Left renal cortex interstitium (tissue), 4 donors: ENCODE data around the gene ARHGAP18. TPM values are rescaled to one million over a fixed set of nuclear protein-coding genes. Genes with fewer than 3 reads are reported as not detected.

Experiments used
- DNase-seq, 4 donors: peaks; one replicate each; pipeline ENCODE4 v3.0.0-alpha.2; 2013; ENCODE audit warnings: low read depth in 4 of 4, low spot score in 2 of 4, missing footprints in 1 of 4
- polyA plus RNA-seq, 4 donors: library from polyadenylated mRNA; unstranded; fragments of 120-200 nt; gene quantifications; one replicate each; pipeline ENCODE4 v1.2.1, GENCODE V29; 2013; ENCODE audit not compliant: insufficient read length in 4 of 4

The ARHGAP18 gene
- polyA plus RNA-seq, 4 donors: 29.6 to 40.0 (median 36.0) TPM

DNA sequence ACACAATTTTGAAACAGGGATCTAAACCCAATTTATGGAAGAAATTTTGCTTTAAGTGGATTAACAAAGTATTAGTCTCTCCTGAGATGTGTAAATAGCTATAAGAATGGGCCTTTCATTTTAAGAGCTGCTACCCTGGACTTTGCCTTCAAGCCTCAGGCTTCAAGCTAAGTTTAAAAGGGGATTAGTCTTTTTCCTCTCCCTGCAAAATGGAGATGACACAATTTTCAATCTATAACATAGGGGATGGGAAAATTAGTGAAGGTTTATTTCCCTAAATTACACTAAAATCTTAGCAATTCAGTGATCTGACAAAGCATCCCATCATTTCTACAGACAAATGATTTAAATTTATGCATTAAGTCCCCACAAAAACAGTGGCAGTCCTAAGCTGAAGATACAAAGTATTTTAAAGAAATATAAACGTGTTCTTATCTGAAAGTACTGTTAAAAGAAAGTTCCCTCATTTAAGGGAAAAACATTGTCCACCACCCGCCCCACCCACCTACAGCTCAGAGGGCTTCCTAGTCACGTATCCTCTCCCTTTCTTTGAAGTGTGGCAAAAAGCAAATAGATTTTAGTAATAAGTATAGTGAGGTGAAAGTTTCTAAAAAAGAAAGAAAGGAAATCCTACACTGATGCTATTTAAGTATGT, 14.5 kb downstream of the ARHGAP18 start:
- DNase-seq: no peak

DNA sequence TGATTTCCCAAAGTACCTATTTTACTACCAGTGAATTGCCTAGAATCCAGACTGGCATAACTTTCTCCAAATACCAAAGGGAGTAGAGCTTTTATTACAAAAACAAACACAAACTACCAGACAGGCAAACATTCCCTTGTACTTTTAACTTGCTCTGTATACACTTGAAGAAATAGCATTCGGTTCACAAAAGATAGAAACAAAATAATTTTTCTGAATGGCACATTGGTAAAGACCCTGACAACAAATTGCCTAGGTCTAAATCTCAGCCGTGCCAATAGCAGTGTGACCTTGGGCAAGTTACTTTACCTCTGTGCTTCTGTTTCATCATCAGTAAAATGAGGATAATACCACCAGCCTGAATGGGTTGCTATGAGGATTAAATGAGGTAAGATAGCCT, 15.9 kb downstream of the ARHGAP18 start:
- DNase-seq: no peak

- DNase-seq: no peak
Measured at GRCh38 chr6:129692467-129692866, 17.5 kb downstream of the ARHGAP18 start.

GRCh38 chr6:129691709-129692108, 18.3 kb downstream of the ARHGAP18 start:
- DNase-seq: no peak

DNA sequence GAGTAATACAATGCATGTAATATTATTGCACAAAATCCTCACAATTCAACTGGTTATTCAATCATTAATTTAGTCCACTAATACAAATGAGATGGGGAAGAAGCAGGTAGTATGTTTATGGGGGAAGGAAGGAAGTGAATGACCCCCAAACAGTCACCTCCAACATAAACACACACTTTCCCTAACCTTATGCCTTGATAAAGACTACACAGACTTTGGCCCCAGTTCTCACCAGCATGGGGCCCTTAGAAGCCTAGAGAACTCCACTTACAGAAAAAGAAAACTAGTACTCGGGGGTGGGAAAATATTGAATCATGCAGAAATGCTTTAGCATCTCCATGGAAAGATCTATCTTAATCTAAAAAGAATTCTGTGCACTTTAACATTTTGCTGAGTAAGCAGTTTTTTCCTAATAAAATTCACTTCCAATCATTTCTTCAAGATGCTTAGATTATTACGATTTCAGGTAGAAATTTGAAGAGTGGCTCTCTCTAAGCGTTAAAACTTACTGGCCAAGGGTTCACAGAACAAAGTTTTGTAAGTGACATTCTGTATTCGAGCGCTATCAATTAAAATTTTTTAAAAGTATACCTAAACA, 18.8 kb downstream of the ARHGAP18 start:
- no peak for DNase-seq

DNA sequence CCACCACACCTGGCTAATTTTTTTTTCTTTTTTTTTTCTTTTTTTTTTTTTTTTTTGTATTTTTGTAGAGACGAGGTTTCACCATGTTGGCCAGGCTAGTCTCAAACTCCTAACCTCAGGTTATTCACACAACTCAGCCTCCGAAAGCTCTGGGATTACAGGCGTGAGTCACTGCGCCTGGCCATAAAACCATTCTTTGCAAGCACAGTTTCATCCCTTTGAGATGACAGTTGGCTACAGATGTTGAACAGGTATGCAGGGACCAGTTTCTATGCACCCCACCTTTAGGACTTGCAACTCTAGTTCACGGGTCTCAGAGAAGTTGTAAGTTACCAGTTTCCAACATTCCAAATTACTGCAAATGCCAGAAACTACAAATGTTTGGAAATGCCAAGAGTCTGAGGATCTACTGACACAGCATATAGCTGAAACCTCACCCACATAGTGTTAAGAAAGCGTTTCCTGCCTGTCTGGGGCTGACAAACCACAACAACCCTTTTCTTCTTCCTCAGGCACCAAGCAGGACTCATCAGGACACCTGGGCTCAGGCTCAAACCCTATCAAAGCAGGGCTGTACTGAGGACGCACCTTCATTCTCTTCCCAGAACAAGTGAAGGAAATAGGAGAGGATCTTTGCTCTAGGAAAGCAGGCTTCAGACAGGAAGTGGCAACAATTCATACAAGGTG, 22.9 kb downstream of the ARHGAP18 start:
- DNase-seq: no peak

- DNase-seq: no peak
Measured at GRCh38 chr6:129685662-129686031, 24.3 kb downstream of the ARHGAP18 start.

DNA sequence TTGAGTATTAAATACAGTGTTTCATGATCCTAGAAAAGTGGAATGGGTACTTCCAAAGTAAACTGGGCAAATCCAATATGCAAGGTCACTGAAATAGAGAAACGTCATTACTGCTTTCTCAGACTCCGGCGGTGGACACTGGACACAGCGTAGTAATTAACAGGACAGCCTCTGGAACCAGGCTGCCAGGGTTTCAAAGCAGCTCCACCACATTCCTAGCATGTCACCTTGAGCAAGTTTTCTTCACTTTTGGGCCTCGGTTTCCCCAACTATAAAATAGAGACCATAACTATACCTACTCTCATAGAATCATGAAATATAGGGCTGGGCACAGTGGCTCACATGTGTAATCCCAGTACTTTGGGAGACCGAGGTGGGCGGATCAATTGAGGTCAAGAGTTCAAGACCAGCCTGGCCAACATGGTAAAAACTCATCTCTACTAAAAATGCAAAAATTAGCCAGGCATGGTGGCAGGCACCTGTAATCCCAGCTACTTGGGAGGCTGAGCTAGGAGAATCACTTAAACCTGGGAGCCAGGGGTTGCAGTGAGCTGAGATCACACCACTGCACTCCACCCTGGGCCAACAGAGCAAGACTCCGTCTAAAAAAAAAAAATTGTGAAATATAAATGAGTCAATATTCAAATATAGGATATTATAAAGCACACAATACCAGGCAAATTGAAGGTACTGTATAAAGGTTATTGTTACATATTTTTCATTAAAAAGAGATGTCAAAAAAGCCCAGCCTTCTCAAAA, 24.9 kb downstream of the ARHGAP18 start:
- DNase-seq: no peak

GRCh38 chr6:129684323-129684884, 25.6 kb downstream of the ARHGAP18 start:
- DNase-seq: no peak

DNA sequence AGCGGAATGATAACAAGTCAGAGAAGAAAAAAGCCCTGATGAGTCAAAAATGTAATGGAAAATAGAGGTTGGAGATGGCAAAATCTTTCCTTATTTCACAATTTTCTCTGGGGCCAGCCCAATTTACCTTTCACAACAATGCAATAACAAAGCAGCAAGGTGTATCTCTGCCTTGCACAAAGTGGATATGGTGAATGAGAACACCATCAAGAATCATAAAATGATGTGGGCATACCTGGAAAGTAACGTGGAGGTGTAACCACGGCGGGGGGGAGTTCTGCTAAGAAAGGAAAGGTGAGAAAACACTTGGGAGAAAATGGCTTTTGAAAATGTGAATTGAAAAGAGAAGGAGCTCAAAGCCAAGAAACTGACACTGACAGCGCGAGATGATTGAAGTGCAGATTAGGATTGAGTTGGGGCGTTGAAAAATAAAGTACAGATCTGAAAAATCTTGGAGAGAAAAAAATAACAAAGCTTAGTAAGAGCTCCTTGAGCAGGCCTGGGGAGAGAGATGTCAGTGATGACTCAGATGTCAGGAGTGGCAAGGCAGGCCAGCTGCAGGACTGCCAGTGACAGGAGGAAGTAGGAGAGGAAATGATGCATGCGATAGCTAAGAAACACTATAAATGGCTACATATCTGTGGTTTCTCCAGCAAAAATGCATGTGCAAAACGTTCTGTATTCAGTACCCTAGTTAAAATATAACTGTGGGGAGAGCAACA, 26.2 kb downstream of the ARHGAP18 start:
- no peak for DNase-seq

DNA sequence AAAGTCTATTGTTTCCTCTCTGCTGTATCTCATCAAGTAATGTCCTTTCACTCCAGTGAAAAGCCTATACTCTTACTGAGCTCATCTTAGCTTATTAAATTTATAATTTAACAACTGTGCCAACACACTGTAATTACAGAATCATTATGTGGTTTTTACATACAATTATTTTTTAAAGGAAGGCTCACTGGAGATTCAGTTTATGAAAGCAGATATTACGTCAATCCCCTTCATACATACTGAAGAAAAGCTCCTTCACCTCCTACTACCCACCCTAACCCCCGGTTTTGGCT, 28.1 kb downstream of the ARHGAP18 start:
- no peak for DNase-seq

DNA sequence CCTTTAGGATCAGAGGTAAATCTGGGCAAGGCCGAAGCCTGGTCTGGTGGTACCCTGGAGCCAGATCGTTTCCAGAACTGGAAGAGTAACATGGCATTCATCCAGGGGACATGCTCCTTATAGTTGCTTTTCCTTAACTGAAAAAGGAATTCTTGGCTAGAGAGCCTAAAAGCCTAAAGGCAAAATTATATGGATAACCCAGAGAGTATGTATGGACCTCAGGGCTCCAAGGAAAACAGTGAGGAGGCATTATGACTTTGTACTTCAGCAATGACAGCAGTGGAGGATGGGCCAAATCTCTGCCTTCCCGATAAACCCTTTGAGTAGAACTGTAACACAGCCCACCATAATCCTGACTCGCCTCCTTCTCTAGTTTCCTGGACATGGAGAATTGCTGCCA, 29.3 kb downstream of the ARHGAP18 start:
- no peak for DNase-seq

DNA sequence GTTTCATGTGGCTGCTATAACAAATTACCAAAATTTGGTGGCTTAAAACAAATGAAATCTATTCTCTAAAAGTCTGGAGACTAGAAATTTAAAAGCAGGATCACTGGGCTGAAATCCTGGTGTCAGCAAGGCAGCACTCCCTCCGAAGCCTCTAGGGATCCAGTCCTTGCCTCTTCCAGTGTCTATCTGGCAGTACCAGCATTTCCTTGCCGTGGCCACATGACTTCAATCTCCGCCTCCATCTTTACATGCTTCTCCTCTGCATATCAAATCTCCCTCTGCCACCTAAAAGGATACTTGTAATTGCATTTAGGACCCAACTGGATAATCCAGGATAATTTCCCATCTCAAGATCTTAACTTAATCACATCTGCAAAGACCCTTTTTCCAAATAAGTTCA, 30.2 kb downstream of the ARHGAP18 start:
- no peak for DNase-seq

DNA sequence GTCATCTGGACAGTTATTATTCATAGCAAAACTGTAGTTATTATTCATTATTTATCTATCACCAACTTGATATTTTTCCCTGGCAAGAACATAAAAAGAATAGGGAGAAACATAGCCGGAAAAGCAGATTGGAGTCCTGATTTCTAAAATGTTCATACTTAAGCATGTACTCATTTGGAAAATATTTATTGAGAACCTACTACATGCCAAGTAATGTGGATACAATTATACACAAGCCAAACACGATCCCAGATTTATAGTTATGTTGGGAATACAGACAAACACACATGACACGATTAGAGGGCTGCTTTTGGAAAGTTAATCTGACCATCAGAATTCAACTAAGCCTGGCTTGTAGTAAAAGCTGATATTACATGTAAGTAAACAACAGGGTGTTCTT, 30.7 kb downstream of the ARHGAP18 start:
- no peak for DNase-seq

DNA sequence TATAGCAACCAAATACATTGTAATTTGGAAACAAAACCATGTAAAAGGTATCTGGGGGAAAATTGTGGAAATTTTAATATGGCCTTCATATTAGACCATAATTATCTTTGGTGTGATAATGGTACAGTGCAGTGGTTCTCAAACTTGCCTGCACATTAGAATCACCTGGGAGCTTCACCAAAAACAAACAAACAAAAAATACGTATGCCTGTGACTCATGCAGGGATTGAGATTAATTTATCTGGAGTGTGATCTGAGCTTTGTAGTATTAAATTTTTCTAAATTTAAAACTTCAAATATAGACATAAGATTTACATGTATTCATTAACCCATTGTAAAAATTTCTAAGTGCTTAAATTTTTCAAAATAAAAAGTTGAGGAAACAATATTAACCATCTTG, 31.5 kb downstream of the ARHGAP18 start:
- no peak for DNase-seq

GRCh38 chr6:129677620-129678325, 32.2 kb downstream of the ARHGAP18 start:
- DNase-seq: no peak

DNA sequence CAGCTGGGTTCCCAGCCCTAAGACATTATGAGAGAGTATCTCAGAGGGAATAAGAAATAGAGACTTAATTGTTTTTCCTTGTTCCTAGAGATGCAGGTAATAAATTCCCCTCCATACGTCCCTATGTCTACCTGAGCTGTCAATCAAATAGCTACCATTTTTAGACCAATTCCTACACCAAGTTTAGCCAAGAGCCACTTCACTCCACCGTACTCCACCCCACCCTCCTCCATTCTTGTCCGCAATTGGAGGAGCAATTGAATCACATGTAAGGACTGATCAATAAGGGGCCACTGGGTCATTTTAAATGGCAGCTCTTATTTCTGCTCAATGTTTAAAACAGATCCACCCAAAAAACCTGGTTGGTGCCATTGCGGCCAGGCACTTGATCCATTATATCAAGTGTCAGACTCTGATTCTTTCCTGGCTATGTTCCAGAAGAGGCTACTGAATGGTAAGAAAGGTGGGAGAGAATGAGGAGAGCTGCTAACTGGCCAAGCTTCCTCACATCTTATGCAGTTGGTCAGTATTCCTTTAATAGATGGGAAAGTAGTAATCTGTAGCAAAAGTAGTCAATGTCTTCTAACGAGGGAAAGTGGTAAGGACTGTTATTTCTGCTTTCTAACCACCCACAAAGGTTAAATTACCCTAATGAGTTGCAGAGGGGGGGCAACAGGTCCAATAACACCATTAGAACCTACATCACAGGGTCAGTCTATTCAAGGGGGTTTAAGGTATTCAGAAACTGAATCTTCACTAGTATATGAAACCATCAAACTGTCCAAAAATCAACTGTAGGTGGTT, 34.1 kb downstream of the ARHGAP18 start:
- DNase-seq: no peak

DNA sequence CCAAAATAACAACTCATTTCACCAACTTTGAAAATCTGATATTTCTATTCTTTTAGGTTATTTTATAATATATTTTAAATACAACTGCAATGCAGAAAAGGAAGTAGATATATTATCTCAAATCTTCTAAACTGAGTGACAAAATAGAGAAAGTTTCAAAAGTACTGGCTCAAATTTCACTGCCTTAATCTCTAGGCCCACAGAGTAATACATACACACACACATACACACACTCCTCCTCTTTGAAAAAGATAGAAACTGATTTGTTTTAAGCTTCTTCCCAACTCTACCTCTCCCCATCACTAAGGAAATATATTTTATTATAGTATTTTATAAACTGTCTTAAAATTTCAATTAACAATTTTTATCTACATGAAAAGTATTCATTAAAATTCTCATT, 36.2 kb downstream of the ARHGAP18 start:
- DNase-seq: no peak

GRCh38 chr6:129672881-129673631, 36.9 kb downstream of the ARHGAP18 start:
- no peak for DNase-seq
